SJSA1 (cell line): ENCODE data around the gene CLSTN2. TPM values are rescaled to one million over a fixed set of nuclear protein-coding genes. Genes with fewer than 3 reads are reported as not detected.

Experiments
- DNase-seq, 2 experiments: peaks; one replicate each; pipeline ENCODE4 v3.0.0-alpha.2; 2015 to 2020; ENCODE audit warnings: low spot score in 2 of 2, low read depth in 1 of 2
- H3K27ac ChIP-seq: fragments of 250-450 bp; sonication (Bioruptor Pico); 2 replicates; pipeline ENCODE4 v1.5.1; 2020; ENCODE audit warnings: mild to moderate bottlenecking, moderate library complexity
- H3K27me3 ChIP-seq: fragments of 250-450 bp; sonication (Bioruptor Pico); replicated peaks from 2 replicates; pipeline ENCODE4 v1.5.1; 2020; ENCODE audit warnings: mild to moderate bottlenecking, moderate library complexity
- H3K36me3 ChIP-seq: fragments of 250-450 bp; sonication (Bioruptor Pico); 2 replicates; pipeline ENCODE4 v1.5.1; 2020; ENCODE audit warnings: mild to moderate bottlenecking
- H3K4me1 ChIP-seq: fragments of 250-450 bp; sonication (Bioruptor Pico); replicated peaks from 2 replicates; pipeline ENCODE4 v1.6.1; 2021; ENCODE audit warnings: mild to moderate bottlenecking
- H3K4me3 ChIP-seq: fragments of 250-450 bp; sonication (Bioruptor Pico); 2 replicates; pipeline ENCODE4 v1.5.1; 2020; ENCODE audit warnings: mild to moderate bottlenecking
- H3K9me3 ChIP-seq: fragments of 250-450 bp; sonication (Bioruptor Pico); replicated peaks from 2 replicates; pipeline ENCODE4 v1.5.1; 2020; ENCODE audit warnings: mild to moderate bottlenecking
- total RNA-seq: library from RNA; depleted of rRNA; stranded (reverse); fragments of >200 nt; shearing (Covaris generic); gene quantifications from 2 replicates; pipeline ENCODE4 v1.2.3, GENCODE V29; 2014

Gene CLSTN2
- total RNA-seq, 1 experiment from 2014 or later: 0.05 TPM

GRCh38 chr3:140152851-140153639, 218.1 kb downstream of the CLSTN2 start:
- Histone ChIP-seq H3K9me3 (no peaks in the 10 kb centered on the region), H3K27ac (no peak overlapping the region), H3K4me1 (no peaks in the 10 kb centered on the region), H3K27me3 (no peaks in the 10 kb centered on the region), H3K4me3 (no peak overlapping the region), H3K36me3 (no peaks in the 10 kb centered on the region)
- DNase-seq: no peak

DNA sequence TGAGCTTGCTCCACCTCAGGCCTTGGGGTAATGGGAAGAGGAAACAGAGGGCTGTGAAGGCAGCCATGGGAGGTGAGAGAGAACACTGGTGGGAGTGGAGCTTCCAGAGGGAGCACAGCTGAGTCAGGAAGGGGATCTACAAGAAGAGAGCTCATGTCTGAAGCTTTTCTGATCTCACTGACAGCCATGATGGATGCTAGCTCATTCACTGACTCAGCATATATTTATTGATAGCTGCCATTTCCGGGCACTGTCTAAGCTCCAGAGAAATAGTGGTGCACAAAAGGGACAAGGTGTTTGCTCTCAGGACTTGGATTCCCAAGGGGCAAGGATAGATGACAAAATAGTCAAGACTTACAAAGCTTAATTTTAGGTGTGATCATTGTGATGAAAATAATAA, 218.8 kb downstream of the CLSTN2 start:
- Histone ChIP-seq H3K4me1 (no peaks in the 10 kb centered on the region), H3K4me3 (no peak overlapping the region), H3K27ac (no peak overlapping the region), H3K9me3 (no peaks in the 10 kb centered on the region), H3K36me3 (no peaks in the 10 kb centered on the region), H3K27me3 (no peaks in the 10 kb centered on the region)
- DNase-seq: no peak

- H3K4me1 ChIP-seq: no peaks in the 10 kb centered on the region
- no peak overlapping the region for H3K4me3 ChIP-seq
- H3K27me3 ChIP-seq: no peaks in the 10 kb centered on the region
Measured at GRCh38 chr3:140157161-140157560, 222.2 kb downstream of the CLSTN2 start.

DNA sequence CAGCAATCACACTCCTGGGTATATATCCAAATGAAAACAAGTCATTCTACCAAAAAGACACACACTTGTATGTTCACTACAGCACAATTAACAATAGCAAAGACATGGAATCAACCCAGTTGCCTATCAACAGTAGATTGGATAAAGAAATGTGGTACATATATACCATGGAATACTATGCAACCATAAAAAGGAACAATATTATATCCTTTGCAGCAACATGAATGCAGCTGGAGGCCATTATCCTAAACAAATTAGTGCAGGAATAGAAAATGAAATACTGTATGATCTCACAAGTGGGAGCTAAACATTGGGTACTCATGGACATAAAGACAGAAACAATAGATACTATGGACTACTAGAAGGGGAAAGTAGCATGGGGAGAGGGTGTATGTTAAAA, 224.7 kb downstream of the CLSTN2 start:
- Histone ChIP-seq H3K9me3 (no peaks in the 10 kb centered on the region), H3K4me3 (no peak overlapping the region), H3K27me3 (no peaks in the 10 kb centered on the region), H3K27ac (no peak overlapping the region), H3K4me1 (no peaks in the 10 kb centered on the region), H3K36me3 (no peaks in the 10 kb centered on the region)
- no peak for DNase-seq

More at GRCh38 chr3:140157161-140157560, 222.2 kb downstream of the CLSTN2 start:
- Histone ChIP-seq H3K36me3 (no peaks in the 10 kb centered on the region), H3K9me3 (no peaks in the 10 kb centered on the region), H3K27ac (no peak overlapping the region)
- no peak for DNase-seq

DNA sequence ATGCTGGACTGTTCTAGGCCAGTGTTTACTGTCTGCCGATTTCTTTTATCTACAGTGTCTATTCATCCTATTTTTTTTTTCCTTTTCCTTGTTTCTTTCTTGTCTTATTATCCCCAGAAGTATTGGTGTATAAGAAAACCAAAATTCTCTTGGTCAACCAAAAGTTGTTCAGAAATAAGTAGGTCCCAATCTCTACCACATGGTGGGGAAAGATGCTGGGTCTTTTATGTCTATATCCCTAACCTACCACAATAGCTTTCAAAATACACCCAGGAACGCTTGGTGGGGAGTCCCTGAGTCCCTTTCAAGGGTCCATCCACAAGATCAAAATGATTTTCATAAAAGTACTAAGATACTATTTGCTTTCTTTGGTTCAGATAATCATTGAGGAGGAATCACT, 225.6 kb downstream of the CLSTN2 start:
- Histone ChIP-seq H3K36me3 (no peaks in the 10 kb centered on the region), H3K9me3 (no peaks in the 10 kb centered on the region), H3K27ac (no peak overlapping the region), H3K4me3 (no peak overlapping the region), H3K27me3 (no peaks in the 10 kb centered on the region), H3K4me1 (no peaks in the 10 kb centered on the region)
- DNase-seq: no peak

- H3K27ac ChIP-seq: no peak overlapping the region
- H3K4me1 ChIP-seq: no peaks in the 10 kb centered on the region
- no peaks in the 10 kb centered on the region for H3K9me3 ChIP-seq
- no peak for DNase-seq
- H3K36me3 ChIP-seq: no peaks in the 10 kb centered on the region
- no peaks in the 10 kb centered on the region for H3K27me3 ChIP-seq
- no peak overlapping the region for H3K4me3 ChIP-seq
Measured at GRCh38 chr3:140162551-140162950, 227.6 kb downstream of the CLSTN2 start.

DNA sequence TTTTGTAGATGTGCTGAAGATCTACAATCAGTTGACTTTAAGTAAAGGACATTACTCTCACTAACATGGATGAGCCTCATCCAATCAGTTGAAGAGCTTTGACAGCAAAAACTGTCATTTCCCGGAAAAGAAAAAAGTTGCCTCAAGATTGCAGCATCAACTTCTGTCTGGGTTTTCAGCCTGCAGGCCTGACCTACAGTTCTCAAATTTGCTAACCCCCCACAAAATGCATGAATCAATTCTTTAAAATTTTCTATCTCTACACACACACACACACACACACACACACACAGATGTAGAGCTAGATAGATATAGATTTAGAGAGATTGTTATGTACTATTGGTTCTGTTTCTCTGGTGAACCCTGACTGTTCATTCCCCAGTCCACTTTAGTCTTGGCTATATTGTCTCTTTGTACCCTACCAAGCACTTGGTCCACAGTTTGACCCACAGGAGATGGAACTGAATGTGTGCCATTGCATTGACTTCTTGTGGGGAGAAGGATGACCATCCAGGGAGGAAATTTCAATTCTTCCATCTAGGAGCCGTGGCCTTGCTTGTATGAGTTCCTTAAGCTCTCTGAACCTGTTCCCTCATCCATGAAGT, 228.3 kb downstream of the CLSTN2 start:
- no peaks in the 10 kb centered on the region for H3K36me3 ChIP-seq
- no peak overlapping the region for H3K4me3 ChIP-seq
- DNase-seq: no peak
- no peaks in the 10 kb centered on the region for H3K27me3 ChIP-seq
- H3K27ac ChIP-seq: no peak overlapping the region
- H3K9me3 ChIP-seq: no peaks in the 10 kb centered on the region
- no peaks in the 10 kb centered on the region for H3K4me1 ChIP-seq

DNA sequence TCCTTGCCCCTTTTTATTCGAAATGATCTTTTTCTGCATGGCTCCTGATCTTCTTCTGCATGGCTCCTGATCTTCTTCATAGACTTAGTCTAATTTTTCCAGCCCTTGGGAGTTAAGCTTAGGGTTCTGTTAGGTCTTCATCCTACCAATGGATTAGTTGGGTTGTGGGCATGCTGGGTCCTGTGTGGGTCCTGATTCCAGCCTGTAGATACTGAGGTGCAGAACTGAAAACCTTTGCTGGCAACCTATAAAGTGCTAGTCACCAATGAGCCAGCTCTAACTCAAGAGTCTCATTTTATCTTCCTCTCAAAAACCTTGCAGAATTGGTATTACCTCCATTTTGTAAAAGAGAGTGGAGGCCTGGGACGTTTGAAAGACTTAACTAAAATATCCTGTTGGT, 229.2 kb downstream of the CLSTN2 start:
- H3K4me3 ChIP-seq: no peak overlapping the region

DNA sequence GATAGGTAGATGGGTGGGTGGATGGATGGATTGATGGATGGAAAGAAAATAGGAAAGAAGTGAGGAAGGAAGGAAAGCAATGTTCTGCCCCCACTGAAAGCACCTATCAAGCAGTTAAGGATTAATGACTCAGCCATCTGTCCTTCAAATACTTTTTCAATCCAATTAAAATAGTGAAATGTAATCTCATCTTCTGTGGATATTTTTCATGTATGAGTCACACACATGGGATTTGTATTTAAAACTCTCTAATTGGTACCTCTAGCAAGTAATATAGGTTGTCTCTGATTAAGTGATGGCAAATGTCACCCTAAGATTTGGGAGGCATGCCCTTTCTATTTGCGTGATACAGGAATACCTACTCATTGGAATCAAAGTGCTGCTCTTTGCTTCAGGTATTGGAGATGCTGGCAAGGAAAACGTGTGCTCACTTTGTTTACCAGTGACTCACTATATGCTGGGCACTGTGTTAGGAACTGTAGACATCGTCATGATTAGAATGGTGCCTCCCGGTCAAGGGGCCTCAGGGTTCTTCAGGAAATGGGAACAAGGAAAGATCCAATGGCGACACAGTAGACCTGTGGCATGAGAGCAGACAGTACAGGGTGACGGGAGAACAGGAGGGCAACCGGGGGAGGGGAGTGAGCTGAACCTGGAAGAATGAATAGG, 230.1 kb downstream of the CLSTN2 start:
- no peaks in the 10 kb centered on the region; the same call in 1 of the 2 replicates for H3K27me3 ChIP-seq
- DNase-seq: no peak
- no peaks in the 10 kb centered on the region for H3K36me3 ChIP-seq
- H3K4me3 ChIP-seq: no peak overlapping the region
- H3K9me3 ChIP-seq: no peaks in the 10 kb centered on the region
- no peak overlapping the region for H3K27ac ChIP-seq
- H3K4me1 ChIP-seq: no peaks in the 10 kb centered on the region

More for the DNA sequence above, 229.2 kb downstream of the CLSTN2 start:
- Histone ChIP-seq H3K27ac (no peak overlapping the region), H3K36me3 (no peaks in the 10 kb centered on the region), H3K4me1 (no peaks in the 10 kb centered on the region), H3K9me3 (no peaks in the 10 kb centered on the region), H3K27me3 (no peaks in the 10 kb centered on the region; the same call in 1 of the 2 replicates)
- DNase-seq: no peak

DNA sequence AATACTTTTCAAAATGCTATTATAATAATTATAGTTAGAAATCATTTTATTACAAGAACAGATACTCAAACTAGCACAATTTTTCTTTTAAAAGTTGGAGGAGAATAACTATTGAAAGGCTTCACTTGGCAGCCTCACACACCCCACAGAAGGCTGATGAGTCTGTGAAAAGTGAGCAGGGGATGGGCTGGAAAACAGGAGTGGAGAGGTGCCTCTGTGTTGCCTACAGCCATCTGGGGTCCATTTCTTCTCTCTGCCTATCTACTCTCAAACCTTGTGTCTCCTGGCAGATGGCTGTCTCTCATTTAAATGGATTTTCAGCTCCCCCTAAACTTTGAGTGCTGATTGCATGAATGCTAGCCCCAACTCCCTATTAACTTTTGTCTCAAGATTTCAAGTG, 230.8 kb downstream of the CLSTN2 start:
- Histone ChIP-seq H3K27me3 (no peaks in the 10 kb centered on the region; the same call in 1 of the 2 replicates), H3K36me3 (no peaks in the 10 kb centered on the region), H3K4me1 (no peaks in the 10 kb centered on the region), H3K4me3 (no peak overlapping the region), H3K9me3 (no peaks in the 10 kb centered on the region), H3K27ac (no peak overlapping the region)
- DNase-seq: no peak

GRCh38 chr3:140166861-140167599, 232.0 kb downstream of the CLSTN2 start:
- Histone ChIP-seq H3K36me3 (no peaks in the 10 kb centered on the region), H3K9me3 (no peaks in the 10 kb centered on the region), H3K4me3 (no peak overlapping the region), H3K27me3 (no peaks in the 10 kb centered on the region; the same call in 1 of the 2 replicates), H3K4me1 (no peaks in the 10 kb centered on the region), H3K27ac (no peak overlapping the region)
- no peak for DNase-seq

DNA sequence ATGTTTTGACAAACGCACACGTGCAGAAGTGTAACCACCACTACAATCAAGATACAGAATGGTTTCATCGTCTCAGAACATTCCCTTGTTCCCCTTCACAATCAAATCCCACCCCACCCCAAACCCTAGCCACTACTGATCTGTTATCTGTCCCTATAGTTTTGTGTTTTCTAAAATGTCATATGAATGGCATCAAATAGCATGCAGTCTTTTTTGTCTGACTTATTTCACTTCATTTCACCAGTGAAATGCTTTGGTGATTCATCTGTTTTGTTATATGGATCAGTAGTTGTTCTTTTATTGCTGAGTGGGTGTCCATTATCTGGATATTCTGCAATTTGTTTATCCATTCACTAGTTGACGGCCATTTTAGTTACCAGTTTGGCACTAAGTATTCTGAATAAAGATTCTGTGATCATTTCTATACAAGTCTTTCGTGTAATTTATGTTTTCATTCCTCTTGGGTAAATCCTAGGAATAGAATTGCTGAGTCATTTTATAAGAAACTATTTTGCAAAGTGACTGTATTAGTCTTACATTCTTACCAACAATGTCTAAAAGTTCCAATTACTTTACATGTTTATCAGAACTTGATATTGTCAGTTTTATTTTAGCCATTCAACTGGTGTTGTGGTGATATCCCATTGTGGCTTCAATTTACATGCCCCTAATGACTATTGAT, 232.8 kb downstream of the CLSTN2 start:
- Histone ChIP-seq H3K27me3 (no peaks in the 10 kb centered on the region; the same call in 1 of the 2 replicates), H3K27ac (no peak overlapping the region), H3K9me3 (no peaks in the 10 kb centered on the region), H3K36me3 (no peaks in the 10 kb centered on the region), H3K4me3 (no peak overlapping the region), H3K4me1 (no peaks in the 10 kb centered on the region)
- no peak for DNase-seq

DNA sequence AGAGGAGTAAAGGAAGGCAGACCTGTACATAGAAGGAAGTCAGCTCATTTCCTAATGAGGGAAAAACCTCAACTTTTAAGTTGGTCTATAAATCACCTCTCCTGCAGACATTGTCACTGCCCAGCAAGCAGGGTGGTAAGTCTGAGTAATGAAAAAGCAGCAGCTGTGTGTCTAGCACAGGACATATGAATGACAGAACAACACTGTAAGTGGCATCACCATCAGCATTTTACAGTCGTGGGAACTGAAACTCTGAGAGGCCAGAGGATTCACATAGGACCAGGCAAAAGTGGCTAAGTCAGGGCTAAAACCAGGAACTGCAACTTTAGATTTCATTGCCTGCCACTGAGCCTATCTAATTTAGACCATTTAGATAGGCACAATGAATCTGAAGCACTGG, 235.6 kb downstream of the CLSTN2 start:
- no peak for DNase-seq
- H3K27ac ChIP-seq: no peak overlapping the region
- no peaks in the 10 kb centered on the region for H3K4me1 ChIP-seq
- H3K9me3 ChIP-seq: no peaks in the 10 kb centered on the region
- no peaks in the 10 kb centered on the region; the same call in 1 of the 2 replicates for H3K27me3 ChIP-seq
- no peaks in the 10 kb centered on the region for H3K36me3 ChIP-seq
- no peak overlapping the region for H3K4me3 ChIP-seq
